Osteocyte (in vitro differentiated cells): ENCODE measurements around the gene MX1. TPM values are rescaled to one million over a fixed set of nuclear protein-coding genes. Genes with fewer than 3 reads are reported as not detected.

Experiments
- DNase-seq: peaks from one replicate; pipeline ENCODE4 v3.0.0; 2021; ENCODE audit warnings: mixed read lengths; ENCODE audit not compliant: unreplicated experiment; ENCODE audit errors: extremely low spot score
- H3K27ac Mint-ChIP-seq: one replicate; pipeline ENCODE4 v1.8.0; 2021; ENCODE audit warnings: mild to moderate bottlenecking, mixed read lengths; ENCODE audit not compliant: unreplicated experiment
- H3K27me3 Mint-ChIP-seq: one replicate; pipeline ENCODE4 v1.8.0; 2021; ENCODE audit warnings: mixed read lengths; ENCODE audit not compliant: unreplicated experiment
- H3K36me3 Mint-ChIP-seq: one replicate; pipeline ENCODE4 v1.8.0; 2021; ENCODE audit warnings: mixed read lengths; ENCODE audit not compliant: unreplicated experiment
- H3K4me1 Mint-ChIP-seq: one replicate; pipeline ENCODE4 v1.8.0; 2021; ENCODE audit warnings: mixed read lengths; ENCODE audit not compliant: unreplicated experiment
- H3K4me3 Mint-ChIP-seq: one replicate; pipeline ENCODE4 v1.8.0; 2021; ENCODE audit warnings: mild to moderate bottlenecking, moderate library complexity, mixed read lengths; ENCODE audit not compliant: unreplicated experiment
- H3K9me3 Mint-ChIP-seq: one replicate; pipeline ENCODE4 v1.8.0; 2021; ENCODE audit warnings: mixed read lengths; ENCODE audit not compliant: unreplicated experiment
- total RNA-seq: library from RNA; stranded (reverse); gene quantifications from 2 replicates; pipeline ENCODE4 v1.2.1, GENCODE V29; 2021
- TF ChIP-seq, protein P1 (sequence below): fragments of 200-600 bp; sonication (generic); IDR thresholded peaks from 2 replicates; pipeline ENCODE4 v1.5.0; 2021; ENCODE audit warnings: antibody characterized with exemption, mild to moderate bottlenecking, moderate library complexity

The MX1 gene
- total RNA-seq, 1 donor from 2014 or later = 4.0 TPM

GRCh38 chr21:41437729-41438128 is 11.7 kb downstream of the MX1 start:
- H3K27ac Mint-ChIP-seq = no peak overlapping the region
- H3K4me1 Mint-ChIP-seq = no peaks in the 10 kb centered on the region
- no peaks in the 10 kb centered on the region for H3K36me3 Mint-ChIP-seq
- TF ChIP-seq, protein P1, sequence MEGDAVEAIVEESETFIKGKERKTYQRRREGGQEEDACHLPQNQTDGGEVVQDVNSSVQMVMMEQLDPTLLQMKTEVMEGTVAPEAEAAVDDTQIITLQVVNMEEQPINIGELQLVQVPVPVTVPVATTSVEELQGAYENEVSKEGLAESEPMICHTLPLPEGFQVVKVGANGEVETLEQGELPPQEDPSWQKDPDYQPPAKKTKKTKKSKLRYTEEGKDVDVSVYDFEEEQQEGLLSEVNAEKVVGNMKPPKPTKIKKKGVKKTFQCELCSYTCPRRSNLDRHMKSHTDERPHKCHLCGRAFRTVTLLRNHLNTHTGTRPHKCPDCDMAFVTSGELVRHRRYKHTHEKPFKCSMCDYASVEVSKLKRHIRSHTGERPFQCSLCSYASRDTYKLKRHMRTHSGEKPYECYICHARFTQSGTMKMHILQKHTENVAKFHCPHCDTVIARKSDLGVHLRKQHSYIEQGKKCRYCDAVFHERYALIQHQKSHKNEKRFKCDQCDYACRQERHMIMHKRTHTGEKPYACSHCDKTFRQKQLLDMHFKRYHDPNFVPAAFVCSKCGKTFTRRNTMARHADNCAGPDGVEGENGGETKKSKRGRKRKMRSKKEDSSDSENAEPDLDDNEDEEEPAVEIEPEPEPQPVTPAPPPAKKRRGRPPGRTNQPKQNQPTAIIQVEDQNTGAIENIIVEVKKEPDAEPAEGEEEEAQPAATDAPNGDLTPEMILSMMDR = no peak
- H3K4me3 Mint-ChIP-seq = no peak overlapping the region
- DNase-seq = no peak
- H3K9me3 Mint-ChIP-seq = peaks cover 13% of the 10 kb centered on the region
- no peaks in the 10 kb centered on the region for H3K27me3 Mint-ChIP-seq

DNA sequence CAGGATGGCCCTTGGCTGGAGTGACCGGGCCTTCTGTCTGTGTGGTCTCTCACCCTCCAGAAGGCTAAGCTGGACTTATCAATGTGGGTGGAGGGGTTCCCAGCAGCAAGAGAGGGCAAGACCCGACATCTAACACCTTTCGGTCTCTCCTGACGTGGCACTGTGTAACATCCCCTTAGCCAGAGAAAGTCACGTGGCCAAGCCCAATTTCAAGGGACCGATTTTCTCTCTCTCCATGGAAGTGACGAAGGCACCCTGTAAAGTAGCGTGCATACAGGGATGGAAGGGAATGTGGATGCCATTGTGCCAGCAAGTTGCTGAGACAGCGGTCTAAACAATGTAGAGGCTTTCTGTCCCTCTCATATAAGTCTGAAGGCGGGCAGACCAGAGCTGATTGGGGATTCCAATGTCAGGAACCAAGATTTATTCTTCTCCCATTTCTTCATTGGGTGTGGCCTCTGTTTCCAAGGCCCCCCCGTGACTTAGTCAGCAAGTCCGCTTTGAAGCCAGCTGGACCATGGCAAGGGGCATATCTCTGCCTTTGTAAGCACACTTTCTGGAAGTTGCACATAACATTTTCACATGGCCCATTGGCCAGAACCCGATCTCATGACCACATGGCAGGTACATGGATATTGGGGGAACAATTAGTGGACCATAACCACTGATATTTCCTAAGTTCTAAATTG is 12.5 kb downstream of the MX1 start:
- peaks cover 13% of the 10 kb centered on the region for H3K9me3 Mint-ChIP-seq

DNA sequence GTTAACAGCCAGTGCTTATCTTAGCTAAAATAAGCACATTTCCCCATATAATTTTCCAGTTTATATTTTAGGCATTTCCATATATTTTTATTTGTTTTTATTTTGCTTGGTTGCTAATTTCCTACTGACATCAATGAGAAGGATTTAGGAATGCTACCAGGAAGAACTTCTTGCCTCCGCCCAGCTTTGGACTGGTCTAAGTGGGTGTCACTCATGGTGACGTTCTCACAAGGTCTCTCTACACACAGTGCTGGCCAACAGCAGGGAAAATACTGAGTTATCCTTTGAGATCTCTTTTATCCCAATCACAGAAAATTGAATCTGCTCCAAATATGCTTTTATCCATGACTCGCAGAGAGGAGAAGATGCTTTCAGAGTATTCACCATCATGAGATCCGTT is 13.2 kb downstream of the MX1 start:
- DNase-seq = no peak
- no peak overlapping the region for H3K4me3 Mint-ChIP-seq
- H3K4me1 Mint-ChIP-seq = no peaks in the 10 kb centered on the region
- no peaks in the 10 kb centered on the region for H3K27me3 Mint-ChIP-seq
- H3K9me3 Mint-ChIP-seq = peaks cover 13% of the 10 kb centered on the region
- no peak overlapping the region for H3K27ac Mint-ChIP-seq
- TF ChIP-seq, protein P1 = no peak
- no peaks in the 10 kb centered on the region for H3K36me3 Mint-ChIP-seq

More for the DNA sequence above, 12.5 kb downstream of the MX1 start:
- no peaks in the 10 kb centered on the region for H3K4me1 Mint-ChIP-seq
- no peak overlapping the region for H3K27ac Mint-ChIP-seq
- H3K36me3 Mint-ChIP-seq = no peaks in the 10 kb centered on the region
- H3K27me3 Mint-ChIP-seq = no peaks in the 10 kb centered on the region
- DNase-seq = no peak
- TF ChIP-seq, protein P1 = no peak
- no peak overlapping the region for H3K4me3 Mint-ChIP-seq

DNA sequence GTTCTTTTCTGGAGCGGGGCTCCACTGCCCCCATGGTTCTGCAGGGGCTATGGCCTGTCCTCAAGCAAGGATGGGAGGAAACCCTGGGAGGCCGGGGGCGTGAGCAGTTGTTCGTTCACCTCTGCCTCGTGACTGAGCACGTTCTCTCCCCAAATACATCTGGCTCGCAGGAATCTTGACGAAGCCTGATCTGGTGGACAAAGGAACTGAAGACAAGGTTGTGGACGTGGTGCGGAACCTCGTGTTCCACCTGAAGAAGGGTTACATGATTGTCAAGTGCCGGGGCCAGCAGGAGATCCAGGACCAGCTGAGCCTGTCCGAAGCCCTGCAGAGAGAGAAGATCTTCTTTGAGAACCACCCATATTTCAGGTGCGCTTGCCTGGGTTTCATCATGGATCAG is 15.5 kb downstream of the MX1 start:
- Mint-ChIP-seq H3K27me3 (no peaks in the 10 kb centered on the region), H3K36me3 (no peaks in the 10 kb centered on the region), H3K9me3 (no peaks in the 10 kb centered on the region), H3K4me3 (no peak overlapping the region), H3K4me1 (no peaks in the 10 kb centered on the region), H3K27ac (no peak overlapping the region)
- DNase-seq = no peak
- TF ChIP-seq, protein P1 = no peak

DNA sequence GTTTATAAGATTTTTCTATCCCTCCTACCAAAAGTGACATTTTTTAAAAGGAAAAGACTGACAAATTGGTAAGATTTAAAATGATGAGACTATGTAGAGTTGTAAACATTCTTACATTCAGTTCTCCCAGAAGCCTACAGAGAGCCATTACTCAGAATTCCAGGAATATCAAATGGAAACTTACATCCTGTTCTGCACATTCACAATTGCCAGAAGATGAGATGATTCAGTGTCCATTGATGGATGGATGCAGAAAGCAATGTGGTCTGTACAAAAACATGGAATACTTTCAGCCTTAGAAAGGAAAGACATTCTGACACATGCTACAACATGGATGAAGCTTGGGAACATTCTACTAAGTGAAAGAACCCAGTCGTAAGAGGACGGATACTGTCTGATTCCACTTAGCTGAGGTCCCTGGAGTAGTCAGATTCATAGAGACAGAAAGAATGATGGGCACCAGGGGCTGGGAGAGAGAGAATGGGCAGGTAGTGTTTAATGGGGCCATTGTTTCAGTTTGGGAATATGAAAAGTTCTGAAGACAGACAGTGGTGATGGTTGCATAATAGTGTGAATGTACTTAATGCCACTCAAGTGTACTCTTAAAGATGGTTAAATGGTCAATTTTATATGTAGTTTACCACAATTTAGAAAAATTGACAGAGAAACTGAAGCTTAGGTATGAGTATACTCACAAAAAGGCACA is 16.6 kb downstream of the MX1 start:
- Mint-ChIP-seq H3K4me3 (no peak overlapping the region), H3K36me3 (no peaks in the 10 kb centered on the region), H3K27me3 (no peaks in the 10 kb centered on the region), H3K4me1 (no peaks in the 10 kb centered on the region), H3K9me3 (no peaks in the 10 kb centered on the region), H3K27ac (no peak overlapping the region)
- TF ChIP-seq, protein P1 = no peak
- no peak for DNase-seq
